Mesenchymal stem cell (in vitro differentiated cells and primary cell): ENCODE results near the gene VPS4A.

ENCODE experiments used
- DNase-seq: peaks from one replicate; pipeline ENCODE4 v3.0.0-alpha.2; 2013
- H2AFZ ChIP-seq: one replicate; pipeline ENCODE4 v1.6.1; 2013; ENCODE audit warnings: low read depth, mild to moderate bottlenecking, control low read depth, inconsistent platforms, low read length, moderate library complexity
- H2AK5ac ChIP-seq: 2 replicates; pipeline ENCODE4 v1.6.1; 2013; ENCODE audit warnings: low read length, moderate library complexity, mild to moderate bottlenecking, inconsistent platforms; ENCODE audit not compliant: severe bottlenecking
- H2BK120ac ChIP-seq: one replicate; pipeline ENCODE4 v1.6.1; 2013; ENCODE audit warnings: low read depth, mild to moderate bottlenecking, inconsistent platforms, low read length, moderate library complexity
- H2BK12ac ChIP-seq, 2 experiments: one replicate each; pipeline ENCODE4 v1.6.1; 2013; ENCODE audit warnings: inconsistent platforms in 2 of 2, low read length in 2 of 2, mild to moderate bottlenecking in 2 of 2, moderate library complexity in 2 of 2, control low read depth in 1 of 2
- H2BK15ac ChIP-seq: one replicate; pipeline ENCODE4 v1.6.1; 2013; ENCODE audit warnings: mild to moderate bottlenecking, low read depth, inconsistent platforms; ENCODE audit not compliant: poor library complexity, severe bottlenecking
- H2BK5ac ChIP-seq: 2 replicates; pipeline ENCODE4 v1.6.1; 2013; ENCODE audit warnings: low read depth, mild to moderate bottlenecking, low read length, control low read depth, inconsistent platforms; ENCODE audit not compliant: poor library complexity, severe bottlenecking
- H3K14ac ChIP-seq, 2 experiments: one replicate each; pipeline ENCODE4 v1.6.1; 2013; ENCODE audit warnings: inconsistent platforms in 2 of 2, low read length in 2 of 2, control low read depth in 1 of 2, mild to moderate bottlenecking in 1 of 2, moderate library complexity in 1 of 2
- H3K18ac ChIP-seq, 2 experiments: one replicate each; pipeline ENCODE4 v1.6.1; 2013; ENCODE audit warnings: inconsistent platforms in 2 of 2, low read length in 2 of 2, control low read depth in 1 of 2, low read depth in 1 of 2, mild to moderate bottlenecking in 1 of 2
- H3K23ac ChIP-seq, 2 experiments: one replicate each; pipeline ENCODE4 v1.6.1; 2013; ENCODE audit warnings: inconsistent platforms in 2 of 2, low read length in 2 of 2, mild to moderate bottlenecking in 2 of 2, moderate library complexity in 2 of 2, control low read depth in 1 of 2
- H3K27ac ChIP-seq: 2 replicates; pipeline ENCODE4 v1.5.1; 2013; ENCODE audit warnings: mild to moderate bottlenecking, moderate library complexity, low read length, control low read depth, inconsistent platforms; ENCODE audit not compliant: poor library complexity, severe bottlenecking
- H3K27me3 ChIP-seq, 2 experiments: 2 replicates each; pipeline versions ENCODE4 v1.6.1 to v1.7.0; 2013; ENCODE audit warnings: low read length in 2 of 2, mild to moderate bottlenecking in 2 of 2, moderate library complexity in 2 of 2, control low read depth in 1 of 2, inconsistent platforms in 1 of 2; ENCODE audit not compliant: control insufficient read depth in 1 of 2, insufficient read depth in 1 of 2
- H3K36me3 ChIP-seq, 2 experiments: 2 replicates each; pipeline versions ENCODE4 v1.6.1 to v1.7.0; 2013; ENCODE audit warnings: low read length in 2 of 2, control low read depth in 1 of 2, inconsistent platforms in 1 of 2, low read depth in 1 of 2, mild to moderate bottlenecking in 1 of 2; ENCODE audit not compliant: insufficient read depth in 2 of 2, control insufficient read depth in 1 of 2
- H3K4ac ChIP-seq, 2 experiments: one replicate each; pipeline ENCODE4 v1.6.1; 2013; ENCODE audit warnings: inconsistent platforms in 2 of 2, low read length in 2 of 2, mild to moderate bottlenecking in 2 of 2, moderate library complexity in 2 of 2, control low read depth in 1 of 2, low read depth in 1 of 2
- H3K4me1 ChIP-seq: 2 replicates; pipeline ENCODE4 v1.6.1; 2013; ENCODE audit warnings: low read depth, low read length, control low read depth; ENCODE audit not compliant: control insufficient read depth, insufficient read depth
- H3K4me2 ChIP-seq: 2 replicates; pipeline ENCODE4 v1.6.1; 2013; ENCODE audit warnings: low read length, mild to moderate bottlenecking, inconsistent platforms; ENCODE audit not compliant: poor library complexity, severe bottlenecking
- H3K4me3 ChIP-seq, 2 experiments: 2 replicates each; pipeline versions ENCODE4 v1.5.1 to v1.7.0; 2013; ENCODE audit warnings: low read length in 2 of 2, mild to moderate bottlenecking in 2 of 2, control low read depth in 1 of 2, low read depth in 1 of 2; ENCODE audit not compliant: insufficient read depth in 1 of 2
- H3K79me1 ChIP-seq: replicated peaks from 2 replicates; pipeline ENCODE4 v1.6.1; 2013; ENCODE audit warnings: mild to moderate bottlenecking, control low read depth, low read length, inconsistent platforms; ENCODE audit not compliant: poor library complexity, severe bottlenecking
- H3K9ac ChIP-seq: 2 replicates; pipeline ENCODE4 v1.7.0; 2013; ENCODE audit warnings: mild to moderate bottlenecking, low read length, moderate library complexity
- H3K9me3 ChIP-seq: 2 replicates; pipeline ENCODE4 v1.7.0; 2013; ENCODE audit warnings: mild to moderate bottlenecking, low read length; ENCODE audit not compliant: control insufficient read depth
- H4K8ac ChIP-seq: one replicate; pipeline ENCODE4 v1.6.1; 2013; ENCODE audit warnings: inconsistent platforms, mild to moderate bottlenecking, low read length, moderate library complexity
- H4K91ac ChIP-seq: one replicate; pipeline ENCODE4 v1.6.1; 2013; ENCODE audit warnings: mild to moderate bottlenecking, low read length, inconsistent platforms
- WGBS: methylation state at CpG from one replicate; pipeline ENCODE4 v1.1.7; 2013; ENCODE audit warnings: mixed read lengths; 5-methylcytosine and 5-hydroxymethylcytosine counted together

Gene VPS4A

DNA sequence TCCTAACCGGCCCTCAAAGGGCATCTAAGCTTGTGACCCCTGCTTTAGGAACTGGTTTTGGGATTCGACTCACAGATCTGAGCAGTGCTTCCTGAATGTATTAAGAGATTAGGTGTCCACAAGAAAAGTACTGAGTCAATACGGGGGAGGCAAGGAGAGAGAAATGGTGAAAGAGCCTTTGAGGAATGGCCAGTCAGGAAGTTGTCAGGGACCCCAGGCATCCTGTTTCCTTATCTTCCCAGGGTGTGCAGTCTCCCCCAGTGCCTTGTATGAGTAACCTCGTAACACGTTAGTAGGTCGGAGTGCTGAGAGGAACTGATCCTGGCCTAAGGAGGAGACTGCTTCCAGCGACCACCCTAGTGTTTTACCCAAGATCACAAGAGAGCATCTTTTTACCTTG is 56.8 kb downstream of the VPS4A start:
- no peak overlapping the region for H2AK5ac ChIP-seq
- no peak overlapping the region for H3K4ac ChIP-seq
- H3K14ac ChIP-seq = no peak overlapping the region
- no peak overlapping the region for H3K27ac ChIP-seq
- H3K79me1 ChIP-seq = peaks cover 21% of the 10 kb centered on the region
- H3K9me3 ChIP-seq = no peaks in the 10 kb centered on the region
- H3K4me2 ChIP-seq = no peak overlapping the region
- peaks cover 60 to 86% of the 10 kb centered on the region in 2 experiments for H3K36me3 ChIP-seq
- H3K9ac ChIP-seq = no peak overlapping the region
- H3K4me3 ChIP-seq = no peak overlapping the region
- no peak overlapping the region for H3K23ac ChIP-seq
- H2AFZ ChIP-seq = no peak overlapping the region
- no peak overlapping the region for H2BK5ac ChIP-seq
- H3K4me1 ChIP-seq = no peaks in the 10 kb centered on the region
- DNase-seq = no peak
- no peak overlapping the region for H2BK120ac ChIP-seq
- H2BK15ac ChIP-seq = no peak overlapping the region
- H4K91ac ChIP-seq = no peak overlapping the region
- WGBS = 92% methylated on average over 7 of the region's 7 CpGs
- H3K27me3 ChIP-seq = no peaks in the 10 kb centered on the region
- H2BK12ac ChIP-seq = no peak overlapping the region
- no peak overlapping the region for H3K18ac ChIP-seq
- H4K8ac ChIP-seq = no peak overlapping the region

GRCh38 chr16:69368866-69369265 is 57.7 kb downstream of the VPS4A start:
- Histone ChIP-seq H2BK12ac (no peak overlapping the region), H3K4me3 (no peak overlapping the region), H3K9me3 (no peaks in the 10 kb centered on the region), H3K4ac (no peak overlapping the region), H2AFZ (no peak overlapping the region), H2BK120ac (no peak overlapping the region), H3K36me3 (peaks cover 52 to 88% of the 10 kb centered on the region in 2 experiments), H3K79me1 (peaks cover 26% of the 10 kb centered on the region), H4K8ac (no peak overlapping the region), H3K4me2 (no peak overlapping the region), H2AK5ac (no peak overlapping the region), H3K4me1 (no peaks in the 10 kb centered on the region), H3K14ac (no peak overlapping the region), H3K18ac (no peak overlapping the region), H3K27ac (no peak overlapping the region), H2BK5ac (no peak overlapping the region), H3K23ac (no peak overlapping the region), H3K9ac (no peak overlapping the region), H3K27me3 (no peaks in the 10 kb centered on the region), H4K91ac (no peak overlapping the region), H2BK15ac (no peak overlapping the region)
- WGBS = 87% methylated on average over 2 of the region's 4 CpGs
- no peak for DNase-seq

GRCh38 chr16:69371564-69371963 is 60.4 kb downstream of the VPS4A start:
- H4K8ac ChIP-seq = no peak overlapping the region
- H3K4me1 ChIP-seq = no peaks in the 10 kb centered on the region
- no peak overlapping the region for H2BK5ac ChIP-seq
- H4K91ac ChIP-seq = no peak overlapping the region
- no peak overlapping the region for H3K4ac ChIP-seq
- no peaks in the 10 kb centered on the region for H3K27me3 ChIP-seq
- H2AFZ ChIP-seq = no peak overlapping the region
- no peaks in the 10 kb centered on the region for H3K9me3 ChIP-seq
- H3K36me3 ChIP-seq = peaks cover 32 to 82% of the 10 kb centered on the region in 2 experiments
- H2AK5ac ChIP-seq = no peak overlapping the region
- H3K14ac ChIP-seq = no peak overlapping the region
- no peak overlapping the region for H3K27ac ChIP-seq
- H3K23ac ChIP-seq = no peak overlapping the region
- DNase-seq = no peak
- WGBS = 100% methylated on average over 1 of the region's 2 CpGs
- H2BK12ac ChIP-seq = no peak overlapping the region
- no peak overlapping the region for H2BK15ac ChIP-seq
- no peak overlapping the region for H2BK120ac ChIP-seq
- no peak overlapping the region for H3K9ac ChIP-seq
- H3K4me2 ChIP-seq = no peak overlapping the region
- no peak overlapping the region for H3K4me3 ChIP-seq
- H3K18ac ChIP-seq = no peak overlapping the region
- peaks cover 19% of the 10 kb centered on the region for H3K79me1 ChIP-seq

GRCh38 chr16:69373019-69373418 is 61.9 kb downstream of the VPS4A start:
- Histone ChIP-seq H3K9ac (no peak overlapping the region), H3K4me3 (no peak overlapping the region), H3K27me3 (no peaks in the 10 kb centered on the region), H3K4ac (no peak overlapping the region), H3K4me2 (no peak overlapping the region), H3K79me1 (peaks cover 20% of the 10 kb centered on the region), H3K23ac (no peak overlapping the region), H2BK120ac (no peak overlapping the region), H2BK5ac (no peak overlapping the region), H3K18ac (no peak overlapping the region), H3K4me1 (no peaks in the 10 kb centered on the region), H3K36me3 (peaks cover 22 to 75% of the 10 kb centered on the region in 2 experiments), H3K27ac (no peak overlapping the region), H2BK15ac (no peak overlapping the region), H2AK5ac (no peak overlapping the region), H3K9me3 (no peaks in the 10 kb centered on the region), H4K91ac (no peak overlapping the region), H2BK12ac (no peak overlapping the region), H4K8ac (no peak overlapping the region), H2AFZ (no peak overlapping the region), H3K14ac (no peak overlapping the region)
- DNase-seq = no peak
- no CpG with 5 or more reads among the region's 1 CpG for WGBS
